K562 treated with DMSO at 1 percent for 4 hours (cell line): ENCODE results near the gene IL2RG. TPM values are rescaled to one million over a fixed set of nuclear protein-coding genes. Genes with fewer than 3 reads are reported as not detected.

Experiments
- total RNA-seq: library from RNA; unstranded; fragments of 300-600 nt; gene quantifications from 2 replicates; pipeline ENCODE4 v1.2.3, GENCODE V29; 2022; ENCODE audit not compliant: insufficient read depth

Gene IL2RG
- total RNA-seq, result 10.7 and 19.0 TPM in 2 replicates

GRCh38 chrX:71111141-71111843, at the start of gene IL2RG:
IL2RG (minus strand) TSS chrX:71111577; CDS start chrX:71111539, 38 bp downstream.

GRCh38 chrX:71144651-71145050, 33.3 kb upstream of the IL2RG start, which contains the start of gene NLGN3:
NLGN3 (plus strand) TSS chrX:71144841; CDS start chrX:71147750, 2,909 bp downstream.

GRCh38 chrX:71118032-71118984, 6.9 kb upstream of the IL2RG start, which contains the start of gene MED12:
MED12 (plus strand) TSS chrX:71118596; CDS start chrX:71118755, 159 bp downstream.

GRCh38 chrX:71106427-71106826, 5.0 kb downstream of the IL2RG start, which contains the start of gene CXorf65:
CXorf65 (minus strand) TSS chrX:71106740; CDS start chrX:71106556, 184 bp downstream.

GRCh38 chrX:71095555-71095980, 15.8 kb downstream of the IL2RG start, which contains the start of gene FOXO4:
FOXO4 (plus strand) TSS chrX:71095851; CDS start chrX:71096529, 678 bp downstream.

GRCh38 chrX:71068044-71068918, 43.1 kb downstream of the IL2RG start, which contains the start of gene SNX12:
SNX12 (minus strand) TSS chrX:71068334; CDS start chrX:71068306, 28 bp downstream.

Other genes with a start within 250 kb of the IL2RG start
- gene TEX11, start 202.9 kb downstream of the IL2RG start, total RNA-seq, result 0.39 and 1.2 TPM in 2 replicates
- not detected in 2 replicates for gene SLC7A3, start 180.5 kb downstream of the IL2RG start, total RNA-seq
- 27.2 and 28.0 TPM in 2 replicates for gene SNX12, start 43.2 kb downstream of the IL2RG start, total RNA-seq
- 14.3 and 18.2 TPM in 2 replicates for gene FOXO4, start 15.7 kb downstream of the IL2RG start, total RNA-seq
- not detected in 2 replicates for gene CXorf65, start 4.8 kb downstream of the IL2RG start, total RNA-seq
- gene MED12, start 7.0 kb upstream of the IL2RG start, total RNA-seq, result 37.0 and 37.2 TPM in 2 replicates
- 1.6 and 1.8 TPM in 2 replicates for gene NLGN3, start 33.3 kb upstream of the IL2RG start, total RNA-seq
- not detected in 2 replicates for gene GJB1, start 111.6 kb upstream of the IL2RG start, total RNA-seq
- gene ZMYM3, start 142.6 kb upstream of the IL2RG start, total RNA-seq, result 20.5 and 24.1 TPM in 2 replicates
- 317 and 347 TPM in 2 replicates for gene NONO, start 172.1 kb upstream of the IL2RG start, total RNA-seq
- 1.6 TPM in 2 replicates for gene ITGB1BP2, start 190.2 kb upstream of the IL2RG start, total RNA-seq